NCI-H2227 treated with DMSO at 0.1 percent for 48 hours (cell line): ENCODE measurements around the gene RHOF.

Experiments
- DNase-seq: peaks from one replicate; lab custom pipeline; 2025; lab: John Stamatoyannopoulos, UW

RHOF gene

DNA sequence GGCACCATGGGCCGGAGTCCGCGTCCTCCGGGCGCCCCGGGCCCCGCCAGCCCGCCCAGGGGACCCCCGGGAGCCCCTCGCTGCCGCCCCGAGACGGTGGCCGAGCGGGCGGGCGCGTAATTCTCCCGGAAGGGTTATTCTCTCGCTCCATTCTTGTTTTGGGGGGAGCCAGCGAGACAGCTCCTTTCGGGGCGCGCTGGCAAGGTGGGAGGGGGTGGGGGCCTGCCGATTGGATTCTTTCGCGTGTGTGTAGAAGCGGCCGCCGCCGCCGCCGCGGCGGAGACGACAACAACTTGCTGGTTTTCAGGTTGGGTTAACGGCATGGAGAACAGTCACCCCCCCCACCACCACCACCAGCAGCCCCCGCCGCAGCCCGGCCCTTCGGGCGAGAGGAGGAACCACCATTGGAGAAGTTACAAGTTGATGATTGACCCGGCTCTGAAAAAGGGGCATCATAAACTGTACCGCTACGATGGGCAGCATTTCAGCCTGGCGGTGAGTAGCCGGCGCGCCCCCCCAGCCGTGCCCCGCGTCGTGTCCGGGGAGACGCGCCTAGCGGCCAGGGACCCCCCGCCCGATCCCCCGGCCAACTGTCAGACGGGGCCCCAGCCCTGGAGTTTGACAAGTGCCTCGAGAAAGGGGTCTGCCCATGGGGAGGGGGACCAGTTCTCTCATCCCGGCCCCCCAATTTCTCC lies 11.1 kb upstream of the RHOF start:
- DNase-seq: no peak

DNA sequence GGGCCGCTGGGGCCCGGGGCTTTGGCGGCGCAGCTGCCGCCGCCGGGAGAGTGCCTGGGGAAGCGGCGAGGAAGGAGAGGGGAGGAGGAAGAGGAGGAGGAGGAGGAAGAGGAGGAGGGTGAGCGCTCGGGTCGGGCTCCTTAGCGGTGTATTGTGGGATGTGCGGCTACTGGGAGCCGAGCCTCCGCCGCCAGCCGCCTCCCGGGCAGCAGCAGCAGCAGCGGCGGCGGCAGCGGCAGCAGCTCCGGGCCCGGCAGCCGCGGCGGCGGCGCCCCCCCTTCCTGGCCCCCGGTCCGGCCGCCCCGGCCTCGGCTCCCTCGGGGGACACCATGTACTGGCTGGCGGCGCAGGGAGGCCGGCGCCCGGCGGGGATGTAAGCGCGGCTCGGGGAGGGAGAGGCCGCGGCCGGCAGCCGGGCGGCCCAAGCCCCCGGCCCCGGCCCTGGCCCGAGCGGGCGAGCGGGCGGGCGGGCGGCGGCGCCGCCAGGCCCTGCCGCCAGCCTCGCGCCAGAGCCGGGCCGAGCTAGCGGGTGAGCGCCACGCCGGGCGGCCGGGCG lies 10.5 kb upstream of the RHOF start, which contains the start of gene SETD1B:
TSS of gene SETD1B (plus strand) at position 149 of the 556 bp plus-strand sequence. CDS start 729 bp downstream, outside the sequence.
- no peak for DNase-seq

DNA sequence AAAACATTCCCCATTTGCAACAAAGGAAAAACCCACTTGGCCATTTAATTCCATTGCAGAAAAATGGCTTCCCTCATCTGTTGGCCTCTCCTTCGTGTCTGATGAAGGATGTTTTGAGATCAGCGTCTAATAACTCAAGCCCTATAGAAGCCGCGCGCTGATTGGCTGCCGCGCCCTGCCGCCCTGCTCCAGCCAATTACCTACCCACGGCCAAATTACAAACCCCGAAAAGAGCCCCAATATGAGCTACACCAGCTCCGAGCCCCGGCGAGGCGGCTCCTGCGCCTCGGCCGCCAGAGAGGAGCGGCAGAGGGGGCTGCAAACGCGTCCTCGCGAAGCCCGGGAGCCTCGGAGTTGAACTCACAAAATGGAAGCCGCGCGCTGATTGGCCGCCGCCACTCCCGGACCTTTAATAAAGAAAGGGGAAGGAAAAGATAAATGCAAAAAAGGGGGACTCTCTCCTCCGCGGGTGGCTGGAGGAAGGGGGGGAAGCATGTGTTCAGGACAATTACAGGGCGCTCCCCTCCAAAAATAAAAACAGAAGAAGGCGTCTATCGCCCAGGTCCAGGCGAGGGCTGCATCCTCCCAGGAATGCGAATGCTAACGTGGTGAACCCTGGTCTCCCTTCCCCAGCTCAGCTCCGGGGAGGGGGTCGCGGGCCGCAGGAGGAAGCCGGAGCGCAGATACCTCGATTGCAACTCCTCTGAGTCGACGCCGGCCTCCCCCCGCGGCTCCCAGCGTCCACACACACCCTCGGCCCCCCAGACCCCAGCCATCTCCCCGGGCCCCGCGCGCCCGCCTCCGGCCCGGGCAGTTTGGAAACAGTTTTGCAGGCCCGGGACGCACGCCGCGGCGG lies 9.6 kb upstream of the RHOF start:
- peak; percentile 97 for DNase-seq

DNA sequence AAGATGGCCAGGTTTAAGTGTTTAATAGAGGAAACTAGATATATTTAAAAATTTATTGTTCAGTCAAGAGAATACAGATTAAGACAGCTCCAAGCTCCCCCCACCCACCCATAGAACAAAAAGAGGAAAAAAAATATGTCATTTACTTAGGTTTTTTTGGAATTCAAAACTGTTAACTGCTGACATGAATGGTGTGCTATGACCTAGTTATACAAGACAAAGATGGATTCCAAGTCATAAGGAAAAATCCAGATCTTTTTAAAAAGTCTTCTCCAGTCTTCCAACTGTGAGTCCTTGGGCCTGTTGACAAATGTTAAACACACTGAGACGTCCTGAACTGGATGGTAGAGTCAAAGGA lies 9.0 kb upstream of the RHOF start:
- DNase-seq: no peak

DNA sequence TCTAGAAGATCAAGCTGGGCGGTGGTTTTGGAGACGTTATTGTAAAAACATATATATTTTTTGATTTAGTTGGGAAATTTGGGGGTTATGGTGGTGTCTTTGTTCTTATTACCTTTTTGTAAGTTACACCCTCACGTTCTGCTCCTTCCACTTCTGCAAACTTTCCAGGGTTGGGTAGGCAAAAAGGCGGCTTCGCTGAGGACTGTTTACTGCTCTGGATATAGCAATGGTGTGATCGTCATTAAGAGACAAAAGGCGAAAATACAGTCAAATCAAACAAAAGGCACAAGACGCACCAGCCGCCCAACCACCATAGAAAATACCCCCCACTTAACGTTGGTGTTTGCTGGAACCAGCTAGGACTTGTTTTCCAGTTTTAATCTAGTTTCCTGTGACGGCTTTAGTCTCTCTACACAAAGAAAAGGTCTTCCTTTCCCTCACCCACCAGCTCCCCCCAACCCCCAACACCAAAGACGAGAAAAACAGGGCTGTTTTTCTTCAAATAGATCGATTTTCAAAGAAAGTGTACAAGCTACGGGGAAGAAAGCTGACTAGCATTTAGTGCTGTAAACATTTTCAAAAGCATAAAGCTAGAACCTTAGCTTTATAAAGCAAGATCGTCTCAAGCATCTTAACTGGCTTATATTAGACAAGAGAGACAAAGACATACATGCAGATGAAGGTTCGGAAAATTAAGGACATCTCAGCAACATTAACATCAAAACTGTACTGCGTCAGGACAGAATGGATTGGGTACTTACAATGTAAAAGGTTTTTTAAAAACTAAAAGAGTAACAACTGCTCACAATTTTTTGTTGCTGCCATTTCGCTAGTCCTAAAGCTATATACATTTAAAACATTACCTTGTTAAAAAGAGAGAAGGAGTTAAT lies 8.4 kb upstream of the RHOF start:
- DNase-seq: peak; percentile 56

DNA sequence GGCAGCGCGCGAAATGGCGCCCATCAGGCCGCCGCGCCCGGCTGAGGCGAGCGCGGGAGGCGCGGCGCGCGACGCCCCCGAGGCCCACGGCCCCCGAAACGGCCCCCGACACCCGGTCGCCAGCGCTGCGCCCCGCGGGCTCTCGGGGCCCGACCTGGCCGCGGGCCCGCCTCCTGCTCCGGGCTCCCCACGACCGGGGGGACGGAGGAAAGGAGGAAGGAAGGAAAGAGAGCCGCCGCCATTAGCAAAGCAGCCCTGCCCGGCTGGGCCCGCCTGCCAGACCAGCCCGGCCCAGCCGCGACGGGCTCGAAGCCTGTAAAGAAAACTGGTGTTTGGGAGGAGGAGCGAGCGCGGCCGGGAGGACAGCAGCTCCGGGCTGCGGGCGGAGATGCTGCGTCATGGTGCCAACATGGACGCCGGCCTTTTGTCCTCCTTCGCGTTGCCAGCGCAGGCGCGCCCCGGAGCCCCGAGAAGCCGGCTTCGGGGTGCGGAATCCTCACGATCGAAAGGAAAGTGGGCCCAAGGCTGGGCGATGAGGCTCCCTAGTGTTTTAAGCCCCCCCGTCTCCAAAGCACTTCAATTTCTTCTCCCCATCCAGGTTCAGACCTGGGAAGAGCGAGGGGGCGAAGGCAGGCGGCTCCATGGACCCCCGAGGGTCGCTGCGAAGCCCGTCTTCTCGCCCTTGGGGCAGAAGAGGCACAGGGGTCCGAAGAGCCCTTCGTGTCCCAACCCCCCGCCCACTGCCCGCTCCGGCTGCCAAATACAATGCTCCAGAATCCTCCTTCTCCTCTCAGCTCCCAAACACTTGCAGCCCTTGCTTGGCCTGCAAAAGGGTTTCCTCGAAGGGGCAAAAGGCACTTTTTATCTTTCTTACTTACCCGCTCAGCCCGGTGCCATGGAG lies 7.5 kb upstream of the RHOF start:
- peak; percentile 66 for DNase-seq

DNA sequence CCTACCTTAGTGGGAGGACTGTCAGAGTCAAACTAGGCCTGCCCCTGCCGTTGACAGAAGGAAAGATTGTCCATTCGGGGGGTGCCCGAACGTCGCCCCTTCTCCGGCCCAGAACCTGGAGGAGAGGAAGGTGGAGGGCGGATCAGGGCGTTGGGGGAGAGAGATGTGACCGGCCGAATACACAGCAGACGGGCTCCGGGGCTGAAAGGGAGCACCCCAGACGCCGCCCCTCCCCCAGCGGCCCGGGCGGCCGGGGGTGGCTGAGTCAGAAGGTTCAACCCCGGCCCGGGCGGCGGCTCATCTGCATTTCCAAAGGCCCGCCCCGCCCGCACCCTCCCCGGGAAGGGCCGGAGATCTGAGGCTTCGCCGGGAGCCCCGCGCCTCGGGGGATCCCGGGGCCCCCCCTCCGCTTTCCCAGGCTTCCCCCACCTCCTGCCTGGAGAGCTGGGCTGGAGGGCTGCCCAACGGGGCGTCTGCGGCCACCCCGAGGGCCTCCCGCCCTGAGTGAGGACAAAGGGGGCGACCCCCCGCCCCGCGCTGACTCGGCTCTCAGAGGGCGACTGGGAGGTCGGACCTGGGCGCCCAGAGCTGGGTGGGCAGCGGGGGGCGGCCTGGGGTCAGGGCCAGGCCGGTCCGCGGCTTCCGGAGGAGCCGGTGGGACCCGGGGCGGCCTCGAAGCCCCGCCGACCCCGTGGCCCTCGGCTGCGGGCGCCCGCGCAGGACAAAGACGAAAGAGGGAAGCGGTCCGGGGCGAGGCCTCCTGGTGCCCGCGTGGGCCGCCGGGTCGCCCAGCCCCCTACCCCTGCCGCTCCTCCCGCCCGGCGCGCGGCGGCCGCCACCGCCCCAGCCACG lies 6.6 kb upstream of the RHOF start:
- peak; percentile 68 for DNase-seq

DNA sequence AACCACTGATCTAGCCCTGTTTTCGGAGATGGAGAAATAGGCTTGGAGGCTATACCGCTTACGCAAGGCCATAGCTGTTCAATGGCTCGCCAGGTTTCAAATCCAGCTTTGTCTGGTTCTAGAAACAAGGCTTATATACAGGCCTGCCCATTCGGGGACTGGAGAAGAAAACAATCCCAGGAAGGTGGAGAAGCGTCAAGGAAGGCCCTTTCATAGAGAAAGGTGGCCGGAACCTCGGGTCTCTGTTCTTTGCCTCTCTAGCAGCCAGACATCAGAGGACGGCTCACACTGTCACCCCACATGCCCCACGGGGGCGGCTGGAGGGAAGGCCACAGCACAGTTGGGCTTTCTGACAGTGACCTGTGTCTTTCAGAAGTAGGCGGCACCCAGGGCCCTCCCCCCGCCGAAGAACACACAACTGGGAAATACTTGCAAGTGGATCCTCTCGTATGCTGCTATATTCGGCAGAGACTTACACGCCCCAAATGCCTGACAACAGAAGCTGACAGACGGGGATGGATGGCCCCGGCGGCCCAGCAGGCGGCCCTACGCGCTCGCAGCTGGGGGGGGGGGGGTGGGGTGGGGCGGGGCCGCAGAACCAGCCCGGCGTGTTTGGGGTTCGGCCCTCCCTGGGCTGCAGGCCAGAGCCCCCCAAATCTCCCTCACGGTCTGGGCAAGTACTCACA lies 5.8 kb upstream of the RHOF start:
- peak; percentile 74 for DNase-seq

DNA sequence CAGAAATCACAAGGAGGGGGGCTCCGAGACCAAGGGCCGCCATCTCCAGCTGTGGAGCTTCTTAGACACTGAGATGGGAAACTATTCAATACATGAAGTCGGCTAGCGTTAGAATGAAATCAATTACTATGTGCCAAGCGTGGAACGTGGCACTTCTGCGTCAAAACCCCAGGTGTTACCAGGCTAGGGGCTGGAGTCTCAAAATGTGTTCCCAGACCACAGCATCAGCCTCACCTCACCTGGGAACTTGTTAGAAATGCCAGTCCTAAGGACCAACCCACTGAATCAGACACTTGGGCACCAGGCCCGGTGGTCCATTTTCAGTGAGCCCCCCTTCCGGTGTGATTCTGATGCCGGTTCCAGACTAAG lies 5.3 kb upstream of the RHOF start:
- no peak for DNase-seq

DNA sequence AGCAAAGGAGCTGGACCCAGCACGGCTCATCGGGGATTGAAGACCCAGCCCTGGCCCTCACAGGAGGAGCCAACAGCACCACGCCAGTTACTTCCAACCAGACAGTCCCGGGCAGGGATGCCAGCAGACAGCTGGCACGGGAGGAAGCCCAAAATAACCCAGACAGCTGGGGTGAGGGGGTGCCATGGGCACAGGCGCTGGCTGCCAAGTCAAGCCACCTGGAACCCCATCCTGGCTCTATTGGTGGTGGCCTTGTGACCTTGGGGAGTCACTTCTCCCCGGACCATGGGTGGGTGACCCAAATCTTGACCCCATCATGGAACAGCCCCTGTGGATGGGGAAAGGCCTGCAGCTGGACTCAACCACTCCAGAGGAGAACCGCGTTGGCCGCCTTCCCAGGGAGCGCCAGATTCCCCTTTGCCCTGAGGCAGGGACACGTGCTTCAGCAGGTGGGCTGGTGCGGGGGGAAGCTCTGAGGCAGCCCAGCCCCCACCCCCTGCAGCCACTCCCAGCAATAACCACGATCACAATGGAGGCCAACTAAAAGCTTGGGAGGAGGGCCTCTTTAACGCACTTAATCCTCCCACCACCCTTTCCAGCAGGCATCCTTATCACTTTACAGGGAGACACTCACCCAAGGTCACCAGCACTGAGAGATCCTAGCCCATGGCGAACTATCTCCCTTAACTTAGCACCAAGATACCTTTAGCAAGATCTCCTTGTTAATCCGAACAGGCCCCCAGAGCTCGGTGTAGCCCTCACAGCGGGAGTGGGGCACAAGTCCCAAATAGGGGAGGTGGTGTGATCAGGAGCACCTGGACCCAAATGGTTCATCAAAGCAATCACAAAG lies 4.7 kb upstream of the RHOF start:
- peak; percentile 73 for DNase-seq

DNA sequence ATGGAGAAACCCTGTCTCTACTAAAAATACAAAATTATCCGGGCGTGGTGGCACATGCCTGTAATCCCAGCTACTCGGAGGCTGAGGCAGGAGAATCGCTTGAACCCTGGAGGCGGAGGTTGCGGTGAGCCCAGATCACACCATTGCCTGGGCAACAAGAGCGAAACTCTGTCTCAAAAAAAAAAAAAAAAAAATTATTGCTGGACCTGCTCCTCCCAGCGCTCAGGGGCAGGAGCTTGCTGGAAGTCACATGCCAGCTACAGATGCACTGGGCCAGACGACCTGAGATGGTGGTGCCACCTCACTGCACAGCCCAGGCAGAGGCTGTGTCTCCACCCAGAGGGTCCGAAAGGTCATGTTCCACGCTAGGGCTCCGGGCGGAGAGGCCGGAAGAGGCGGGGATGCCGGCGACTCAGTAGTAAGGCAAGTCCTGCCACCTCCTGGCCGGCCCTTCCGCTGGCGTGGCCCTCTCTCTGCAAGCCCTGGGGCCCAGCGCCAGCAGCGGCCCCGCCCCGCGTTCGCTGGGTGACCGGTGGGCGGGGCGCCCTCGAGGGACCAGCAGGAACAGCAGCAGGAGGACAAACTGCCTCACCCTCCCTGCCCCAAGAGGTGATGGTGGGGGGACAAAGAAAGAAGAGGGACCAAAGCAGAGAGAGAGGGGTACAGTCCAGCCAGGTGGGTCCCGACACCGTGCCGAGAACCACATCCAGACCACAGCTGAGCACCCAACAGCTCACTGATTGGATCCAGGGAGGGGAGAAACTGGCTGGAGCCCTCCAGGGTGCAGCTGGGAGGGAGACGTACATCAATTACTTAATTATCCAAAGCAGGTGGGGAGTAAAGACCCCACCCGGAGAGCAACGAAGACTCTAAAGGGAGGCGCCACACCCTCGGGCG lies 3.6 kb upstream of the RHOF start:
- peak; percentile 78 for DNase-seq

DNA sequence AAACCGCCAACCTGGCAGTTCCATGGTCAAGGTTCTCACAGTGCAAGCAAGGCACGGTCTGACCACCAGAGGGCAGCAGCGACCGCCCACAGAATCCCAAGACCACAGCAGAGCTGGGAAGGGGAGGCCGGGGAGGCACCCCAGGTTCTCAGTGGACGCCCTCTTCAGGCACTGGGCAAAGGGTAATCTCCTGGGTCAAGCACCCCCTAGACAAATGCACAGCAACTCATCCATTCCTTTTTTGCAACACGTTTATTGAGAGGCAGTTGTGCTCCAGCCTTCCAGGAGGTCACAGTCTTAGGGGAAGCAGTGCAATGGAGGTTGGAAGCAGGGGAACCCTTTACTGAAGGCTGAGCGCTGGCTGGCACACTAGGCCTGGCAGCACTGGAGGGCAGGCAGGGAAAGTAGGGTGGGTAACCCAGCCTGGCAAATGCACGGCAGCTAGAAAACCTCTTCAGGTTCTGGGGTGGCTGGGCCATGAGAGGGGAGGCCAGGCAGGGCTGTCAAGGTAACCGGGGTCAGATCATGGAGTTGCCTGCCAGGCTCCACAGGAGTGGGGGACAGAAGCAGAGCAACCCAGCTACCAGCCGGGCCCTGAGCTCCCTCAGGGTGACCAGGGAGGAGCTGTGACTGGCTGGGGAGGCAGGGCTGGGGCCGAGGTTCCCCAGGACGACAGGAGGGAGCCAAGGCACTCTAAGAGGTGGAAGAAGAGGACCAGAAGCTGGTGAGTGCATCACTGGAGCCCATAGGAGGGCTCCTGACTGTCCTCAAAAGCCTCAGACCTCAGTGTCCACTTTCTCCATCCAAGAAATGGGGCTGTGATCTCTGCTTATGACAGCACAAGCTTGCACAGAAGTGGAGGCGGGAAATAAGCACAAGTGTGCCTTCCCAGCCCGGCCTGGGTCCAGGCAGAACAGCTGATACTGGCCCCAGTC lies 1.8 kb upstream of the RHOF start:
- peak; percentile 66 for DNase-seq

DNA sequence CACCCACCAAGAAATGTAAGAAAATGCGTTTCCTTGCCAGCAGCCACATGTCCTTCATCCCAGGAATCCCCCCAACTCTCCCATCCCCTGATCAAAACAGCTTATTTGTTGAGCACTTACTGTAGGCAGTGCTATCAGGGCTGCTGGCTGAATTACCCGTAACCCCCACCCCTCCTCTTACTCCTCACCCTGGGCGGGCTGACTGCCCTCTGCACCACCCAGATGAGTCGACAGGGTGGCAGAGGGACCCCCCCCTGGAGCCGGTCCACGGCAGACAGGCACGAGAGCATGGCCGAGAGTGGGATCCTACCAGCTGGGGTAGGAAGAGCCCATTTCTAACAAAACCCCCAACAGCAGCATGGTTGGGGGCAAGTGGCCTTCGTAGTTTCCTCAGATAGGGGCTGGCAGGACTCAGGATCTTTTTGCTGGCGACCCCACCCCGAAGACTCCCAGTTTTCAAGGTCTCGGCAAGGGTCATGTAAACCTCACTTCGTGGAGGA lies 1.1 kb upstream of the RHOF start:
- no peak for DNase-seq

DNA sequence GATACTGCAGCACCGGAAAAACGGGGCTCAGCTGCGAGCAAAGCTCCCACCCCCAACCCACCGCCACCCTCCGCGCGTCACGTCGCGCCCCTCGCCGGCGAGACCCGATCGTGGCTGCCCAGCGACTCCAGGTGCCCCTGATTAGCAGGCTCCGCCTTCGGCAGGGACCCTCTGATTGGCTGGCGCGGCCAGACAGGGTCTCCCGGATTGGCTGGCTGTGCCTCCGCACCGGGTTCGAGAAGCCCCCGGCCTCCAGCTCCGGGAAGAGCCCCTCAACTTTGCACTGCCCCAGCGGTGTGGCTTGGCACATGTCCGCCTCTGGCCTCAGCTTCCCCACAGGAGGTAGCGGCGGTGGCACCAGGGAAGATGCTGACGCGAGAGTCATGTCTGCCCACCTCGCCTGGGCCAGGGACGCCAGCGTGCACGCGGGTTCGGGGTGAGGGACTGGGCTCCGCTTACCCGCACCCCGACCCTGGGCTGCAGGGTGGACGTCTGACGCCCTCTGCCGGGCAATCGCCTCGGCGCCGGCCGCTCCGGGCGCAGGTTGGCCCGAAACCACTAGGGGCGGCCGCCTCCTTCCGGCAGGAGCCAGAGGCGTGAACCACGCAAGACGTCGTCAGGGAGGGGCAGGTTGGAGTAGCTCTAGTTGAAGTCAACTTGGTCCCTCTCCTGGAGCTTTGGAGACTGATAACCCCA lies 498 bp upstream of the RHOF start:
- peak; percentile 84 for DNase-seq

DNA sequence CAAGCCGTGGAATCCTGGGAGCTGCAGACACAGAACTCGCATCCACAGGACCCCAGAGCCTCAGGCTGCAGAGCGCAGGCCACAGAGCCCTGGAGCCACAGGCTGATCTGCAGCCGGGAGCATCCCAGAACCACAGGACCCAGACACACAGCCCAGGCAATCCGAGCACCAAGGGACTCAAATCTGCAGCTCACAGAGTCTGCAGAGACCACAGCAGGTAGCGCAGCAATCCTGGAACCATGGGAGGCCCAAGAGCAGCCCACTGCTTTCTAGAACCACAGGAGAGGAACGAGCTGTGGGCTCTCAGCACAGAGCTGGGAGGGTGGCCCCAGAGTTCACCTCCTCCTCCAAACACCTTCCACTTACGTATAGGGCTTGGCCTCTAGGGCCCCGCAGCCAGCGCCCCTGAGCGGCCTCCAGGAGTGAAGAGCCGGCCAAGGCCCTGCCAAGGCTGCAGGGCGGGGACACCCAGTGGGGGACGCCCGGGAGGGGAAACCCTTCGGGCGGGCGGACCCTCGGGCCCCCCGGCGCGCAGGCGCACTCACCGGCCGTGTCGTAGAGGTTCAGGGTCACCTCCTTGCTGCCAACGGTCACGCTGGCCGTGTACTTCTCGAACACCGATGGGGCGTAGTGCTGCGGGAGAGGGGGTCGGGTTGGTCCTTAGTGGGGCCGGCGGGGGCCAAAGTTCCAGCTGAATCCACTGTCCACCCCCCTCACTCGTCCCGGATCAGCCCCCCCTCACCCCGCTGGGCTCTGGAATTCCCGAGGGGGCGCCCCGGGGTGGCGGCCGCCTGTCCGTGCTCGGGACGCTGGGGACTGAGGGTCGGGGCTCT lies 665 bp downstream of the RHOF start:
- DNase-seq: no peak
